HG03095 (cell line): ENCODE results near the gene NOS1AP.

Source experiments
- ATAC-seq: cut with Tn5 transposase; IDR thresholded peaks from one replicate; pipeline ENCODE4 v1.9.1; 2021; ENCODE audit warnings: moderate library complexity; ENCODE audit not compliant: unreplicated experiment

NOS1AP gene

DNA sequence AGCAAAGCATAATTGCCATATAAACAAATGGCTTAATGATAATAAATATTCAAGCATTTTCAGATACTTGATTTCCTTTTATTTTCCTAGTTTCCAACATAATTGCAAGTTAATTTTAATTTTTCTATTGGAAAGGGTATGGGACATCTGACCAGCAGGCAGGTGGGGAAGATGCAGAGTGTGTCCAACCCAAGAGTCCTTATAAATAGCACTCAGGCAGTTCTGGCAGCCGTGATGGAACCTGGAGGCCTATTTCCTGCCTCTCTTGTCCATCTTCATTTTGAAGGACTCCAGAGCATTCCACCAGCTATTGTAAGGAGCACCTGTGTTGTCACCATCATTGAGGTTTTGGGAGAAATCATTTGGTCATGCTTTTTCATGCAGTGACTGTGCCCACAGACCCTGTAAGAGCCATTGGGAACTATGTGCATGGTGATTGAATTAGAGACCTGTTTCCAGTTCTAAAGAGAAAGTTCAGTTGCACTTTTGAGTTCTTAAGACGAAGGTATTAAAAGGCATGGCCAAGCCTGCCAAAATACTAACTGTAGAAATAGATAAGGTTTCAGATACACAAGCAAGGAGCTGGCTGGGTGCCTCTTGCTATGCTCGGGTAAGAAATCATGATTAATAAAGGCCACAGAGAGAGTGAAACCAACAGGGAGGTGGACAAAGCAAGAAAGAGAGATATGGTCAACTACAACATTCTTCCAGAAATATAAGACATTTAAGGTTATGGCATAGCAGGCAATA lies 214.9 kb downstream of the NOS1AP start:
- no peak for ATAC-seq

DNA sequence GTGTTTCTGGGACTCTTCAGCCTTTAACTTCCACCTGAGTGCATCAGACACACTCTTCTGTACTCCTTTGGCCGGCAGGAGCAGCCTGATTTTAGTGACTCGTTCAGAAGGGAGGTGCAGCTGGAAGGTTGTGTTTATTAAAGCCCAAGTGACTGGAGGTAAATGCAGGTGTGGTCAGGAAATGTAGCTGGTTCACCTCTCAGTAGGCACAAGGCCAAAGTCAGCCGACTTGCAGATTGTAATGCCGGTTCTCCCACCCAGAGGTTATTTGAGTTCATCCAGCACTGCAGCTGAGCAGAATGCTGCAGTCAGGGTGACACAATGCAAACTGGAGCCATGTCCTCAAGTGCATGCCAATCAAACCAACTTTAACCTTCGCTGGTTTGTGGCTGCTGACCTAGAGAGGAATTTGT lies 215.7 kb downstream of the NOS1AP start:
- ATAC-seq: no peak

DNA sequence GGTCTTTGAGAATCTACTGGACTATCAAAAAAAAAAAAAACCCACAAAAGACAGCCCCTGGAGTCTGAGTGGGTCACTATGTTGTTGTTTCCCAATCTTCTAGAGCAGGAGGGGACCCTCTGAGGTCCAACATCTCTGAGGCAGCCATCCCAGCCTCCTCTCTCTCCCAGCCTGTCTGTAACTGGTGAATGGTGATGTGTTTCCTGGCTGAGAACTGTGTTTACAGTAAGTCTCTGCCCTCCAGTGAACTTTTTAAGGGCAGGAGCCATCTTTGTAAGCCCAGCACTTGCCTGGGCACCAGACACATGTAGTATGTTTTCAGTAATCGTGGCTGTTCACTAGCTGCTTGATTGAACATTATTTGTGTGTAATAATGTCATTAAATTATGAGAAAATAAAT lies 221.5 kb downstream of the NOS1AP start:
- ATAC-seq: no peak

- ATAC-seq: no peak
Measured at GRCh38 chr1:162292422-162292849, 222.9 kb downstream of the NOS1AP start.

DNA sequence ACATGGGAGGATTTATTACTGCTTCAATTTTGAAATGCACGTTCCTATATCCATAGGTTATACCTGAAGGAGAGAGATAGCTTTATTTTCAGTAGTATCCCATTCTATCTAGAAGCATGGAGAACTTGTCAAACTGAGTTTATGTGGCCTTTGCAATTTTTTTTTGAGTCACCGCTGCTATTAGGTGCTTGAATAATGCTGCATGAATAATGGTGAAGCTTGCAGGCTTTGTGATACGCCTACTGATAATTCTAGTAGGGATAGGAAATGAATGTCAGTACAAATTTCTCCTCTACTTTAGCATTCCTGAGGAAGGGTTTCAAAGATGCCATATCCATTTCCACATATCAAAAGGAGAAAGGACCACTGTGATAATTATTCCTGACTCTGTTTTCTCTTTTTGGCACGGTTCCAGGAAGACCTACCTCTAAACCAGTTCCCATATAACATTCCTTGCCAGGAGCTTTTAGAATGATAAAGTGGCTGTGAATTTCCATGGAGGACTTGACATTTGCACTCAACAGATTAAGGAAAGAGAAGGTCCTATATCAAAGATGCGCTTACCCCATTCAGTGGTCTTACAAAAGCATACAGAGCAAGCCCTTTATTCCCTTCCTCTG lies 223.7 kb downstream of the NOS1AP start:
- no peak for ATAC-seq

DNA sequence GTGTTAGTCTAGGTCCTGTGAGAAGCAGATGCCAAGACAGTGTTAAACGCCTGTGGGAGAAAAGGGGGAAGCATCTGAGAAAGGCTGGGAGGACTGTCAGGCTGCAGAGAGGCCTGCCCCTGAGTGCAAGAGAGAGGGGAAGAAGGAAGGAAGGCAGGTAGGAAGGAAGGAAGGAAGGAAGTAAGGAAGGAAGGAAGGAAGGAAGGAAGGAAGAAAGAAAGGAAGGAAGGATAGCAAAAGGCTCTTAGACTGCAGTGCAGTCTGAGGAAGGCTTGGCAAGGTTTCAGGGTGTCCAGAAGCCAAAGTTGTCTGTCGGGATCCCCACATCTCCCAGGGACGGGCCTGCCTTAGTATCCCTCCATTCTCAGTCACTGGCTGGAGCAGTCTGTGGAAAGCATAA lies 224.5 kb downstream of the NOS1AP start:
- no peak for ATAC-seq

GRCh38 chr1:162297208-162297607 lies 227.7 kb downstream of the NOS1AP start:
- no peak for ATAC-seq

DNA sequence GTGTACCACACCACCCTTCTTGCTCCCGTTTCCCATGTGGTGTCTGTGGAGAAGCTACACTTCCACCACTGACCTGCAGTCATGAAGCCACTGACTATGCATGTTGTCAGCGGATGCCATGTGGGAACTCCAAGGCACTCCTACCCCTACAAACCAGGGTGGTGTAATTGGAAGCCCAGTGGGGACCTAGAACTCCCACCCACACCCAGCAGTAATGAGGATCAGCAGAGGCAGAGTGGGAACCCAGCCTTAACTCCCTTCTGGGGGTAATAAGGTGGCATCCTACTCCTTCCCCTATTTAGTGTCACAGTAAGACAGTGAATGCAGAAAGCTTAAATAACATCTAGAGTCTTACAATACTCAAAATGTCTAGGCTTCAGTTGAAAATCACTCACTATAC lies 228.8 kb downstream of the NOS1AP start:
- ATAC-seq: no peak

GRCh38 chr1:162299018-162299417 lies 229.5 kb downstream of the NOS1AP start:
- no peak for ATAC-seq

DNA sequence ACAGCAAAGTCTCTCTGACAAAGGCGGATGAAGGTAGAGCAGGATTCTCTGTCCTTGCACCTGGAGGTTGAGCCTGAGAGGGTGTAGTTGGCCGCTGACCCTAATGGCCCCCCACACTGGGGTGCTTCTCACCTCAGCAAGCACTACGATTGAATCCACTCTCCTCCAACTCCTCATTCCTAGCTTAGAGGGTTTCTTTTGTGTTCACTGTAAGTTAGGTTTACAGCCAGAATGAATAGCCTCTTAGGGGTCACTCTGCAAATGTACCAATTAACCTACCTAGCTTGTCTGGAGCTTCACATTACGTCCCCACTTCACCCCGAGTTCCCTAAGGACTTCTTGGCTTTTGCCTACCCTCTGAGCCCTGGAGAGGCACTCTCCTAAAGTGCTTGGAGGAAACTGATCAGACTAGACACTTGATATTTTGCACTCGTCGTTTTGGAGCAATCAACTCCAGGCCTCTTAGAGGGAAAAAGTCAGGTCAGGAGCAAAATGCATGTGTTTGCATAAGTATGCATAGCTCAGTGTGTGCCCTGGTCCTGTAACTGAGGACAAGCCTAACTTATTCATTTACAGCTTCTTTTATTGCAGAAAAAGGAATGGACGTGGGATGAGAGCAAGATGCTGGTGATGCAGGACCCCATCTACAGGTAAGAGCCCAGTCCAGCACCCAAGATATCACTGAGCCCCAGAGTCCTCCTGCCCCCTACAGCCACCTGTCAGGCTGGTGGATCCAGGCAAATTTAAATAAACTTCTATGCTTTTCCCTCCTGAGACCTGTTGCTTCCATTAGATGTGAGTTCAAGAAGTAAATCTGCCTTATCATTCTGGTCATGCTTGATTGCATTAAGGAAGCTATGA lies 230.8 kb downstream of the NOS1AP start:
- no peak for ATAC-seq

DNA sequence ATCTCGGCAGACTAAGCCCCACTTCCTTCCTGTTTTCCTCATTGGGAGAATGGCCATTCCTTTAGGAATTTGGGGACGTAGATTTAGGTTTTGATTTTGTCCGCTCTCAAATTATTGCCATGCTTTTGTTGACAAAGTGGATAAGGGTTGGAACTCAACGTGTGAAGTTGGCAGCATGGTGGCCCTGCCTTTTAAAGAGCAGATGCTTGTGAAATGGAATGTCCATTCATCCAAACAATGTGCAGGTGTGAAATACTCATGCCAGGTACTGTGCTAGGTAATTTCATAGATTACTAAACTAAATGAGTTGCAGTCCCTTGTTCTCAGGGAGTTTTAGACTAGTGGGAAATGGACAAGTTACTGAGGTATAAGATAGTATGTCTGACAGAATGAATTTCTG lies 232.2 kb downstream of the NOS1AP start:
- no peak for ATAC-seq

GRCh38 chr1:162302306-162303003 lies 233.0 kb downstream of the NOS1AP start:
- no peak for ATAC-seq

- ATAC-seq: no peak
Measured at GRCh38 chr1:162303004-162303344, 233.5 kb downstream of the NOS1AP start.

GRCh38 chr1:162304736-162305135 lies 235.2 kb downstream of the NOS1AP start:
- ATAC-seq: no peak

DNA sequence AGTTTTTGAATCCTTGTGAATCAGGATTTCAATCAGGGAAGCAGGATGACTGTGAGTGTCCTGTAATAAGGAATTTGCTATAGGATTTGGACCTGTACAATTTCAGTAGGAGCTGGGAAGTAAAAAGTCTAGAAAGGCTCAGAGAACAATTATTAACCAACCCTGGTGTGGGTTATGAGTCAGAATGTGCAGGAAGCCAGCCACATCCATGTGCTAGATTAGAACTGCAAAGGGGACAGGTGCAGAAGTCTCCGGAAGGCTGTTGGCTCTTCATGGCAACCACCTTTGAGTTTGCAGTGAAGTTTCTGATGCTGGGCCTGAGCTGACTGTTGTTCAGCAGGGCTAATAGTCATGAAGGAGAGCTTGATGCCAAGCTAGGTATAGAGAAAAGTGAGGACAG lies 236.5 kb downstream of the NOS1AP start:
- no peak for ATAC-seq

DNA sequence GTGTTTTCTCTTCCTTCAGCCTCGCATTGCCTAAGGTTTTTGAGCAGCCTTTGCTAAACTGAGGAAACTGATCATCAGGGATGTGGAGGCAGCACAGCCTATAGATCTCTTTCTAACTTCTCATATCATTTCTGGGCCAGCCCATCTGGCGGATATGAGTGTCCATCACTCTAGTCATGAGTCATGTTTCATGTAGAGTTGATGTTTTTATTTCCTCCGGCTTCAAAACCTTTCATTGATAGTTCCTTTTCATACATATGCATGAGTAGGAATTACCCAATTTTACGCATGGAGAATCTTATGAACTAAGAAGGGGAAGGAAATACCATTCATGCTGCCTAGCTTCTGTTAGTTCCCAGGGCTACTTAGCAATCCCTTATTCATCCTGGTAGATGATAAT lies 240.8 kb downstream of the NOS1AP start:
- ATAC-seq: no peak

- no peak for ATAC-seq
Measured at GRCh38 chr1:162314206-162314605, 244.7 kb downstream of the NOS1AP start.

DNA sequence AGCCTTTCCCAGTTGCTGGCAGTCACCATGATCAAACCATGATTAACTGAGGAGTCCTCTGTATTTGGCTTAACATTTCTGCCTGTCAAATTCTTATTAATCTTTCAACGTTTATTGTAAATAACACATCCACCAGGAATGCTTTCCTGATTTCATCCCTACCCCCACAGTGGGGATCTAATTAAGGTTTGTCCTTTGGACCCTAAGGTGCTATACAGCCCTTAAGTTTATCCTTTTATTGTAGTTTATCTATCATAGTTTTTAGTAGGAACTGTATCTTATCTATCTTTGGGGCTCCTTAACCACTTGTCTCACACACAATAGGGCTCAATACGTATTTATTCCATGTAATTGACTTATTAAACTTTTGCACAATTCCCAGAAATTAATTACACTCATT lies 246.2 kb downstream of the NOS1AP start:
- no peak for ATAC-seq

GRCh38 chr1:162316187-162316586 lies 246.7 kb downstream of the NOS1AP start:
- no peak for ATAC-seq

DNA sequence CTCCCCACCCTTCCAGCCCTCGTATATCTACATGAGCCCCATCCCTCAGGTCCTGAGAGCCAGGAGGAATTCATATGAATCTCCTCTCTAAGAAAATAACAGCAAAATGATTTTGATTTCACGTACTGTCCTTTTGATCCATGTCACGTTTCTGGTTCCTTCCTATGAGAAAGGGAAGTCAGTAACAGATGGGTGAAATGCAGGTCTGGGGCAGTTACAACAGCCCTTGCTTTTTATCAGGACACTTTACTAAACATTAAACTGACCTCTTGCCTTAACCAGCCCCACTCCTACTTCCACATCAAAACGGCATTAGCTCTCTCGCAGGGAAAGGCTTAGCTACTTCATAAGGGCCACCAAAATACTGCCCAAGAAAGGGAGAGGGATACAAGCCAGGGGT lies 248.1 kb downstream of the NOS1AP start:
- no peak for ATAC-seq

DNA sequence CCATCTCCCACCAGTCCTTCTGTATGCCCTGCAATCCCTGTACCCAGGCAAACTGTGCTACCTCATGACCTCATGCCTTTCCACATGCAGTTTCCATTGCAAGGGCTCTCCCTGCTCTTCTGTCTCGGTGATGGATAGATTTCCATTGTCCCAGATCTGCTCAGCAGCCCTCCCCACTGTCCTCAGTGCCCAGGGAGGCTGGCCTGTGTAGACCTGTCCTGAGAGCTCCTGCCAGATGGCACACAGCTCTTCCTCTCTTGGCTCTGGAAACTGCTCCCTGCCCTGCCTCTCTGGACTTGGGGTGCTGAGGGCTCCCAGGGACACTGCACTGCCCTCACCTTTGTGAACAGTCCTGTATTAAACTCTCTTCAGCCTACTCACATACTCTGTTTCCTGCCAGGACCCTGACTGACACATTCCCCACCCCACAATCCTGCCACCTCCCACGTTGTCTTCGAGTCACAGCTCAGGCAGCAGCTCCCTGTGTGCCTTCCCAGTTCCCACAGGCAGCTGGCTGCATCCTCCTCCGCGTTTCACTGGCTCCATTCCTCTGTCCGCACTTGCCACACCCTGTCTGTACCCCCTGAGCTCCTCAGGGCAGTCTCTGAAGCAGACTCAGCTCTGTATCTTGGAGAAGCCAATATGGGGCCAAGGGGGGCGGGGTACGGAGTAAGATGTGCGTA lies 250.1 kb downstream of the NOS1AP start:
- no peak for ATAC-seq
